Measurements from ENCODE around the gene ZRANB3. TPM values are rescaled to one million over a fixed set of nuclear protein-coding genes. Genes with fewer than 3 reads are reported as not detected.

Gene ZRANB3
- total and polyA plus RNA-seq, 2 of the 13 experiments (the other 11 are each of a cell fraction or from before 2014, with no cell fraction given): 5.8 to 25.2 TPM

DNA sequence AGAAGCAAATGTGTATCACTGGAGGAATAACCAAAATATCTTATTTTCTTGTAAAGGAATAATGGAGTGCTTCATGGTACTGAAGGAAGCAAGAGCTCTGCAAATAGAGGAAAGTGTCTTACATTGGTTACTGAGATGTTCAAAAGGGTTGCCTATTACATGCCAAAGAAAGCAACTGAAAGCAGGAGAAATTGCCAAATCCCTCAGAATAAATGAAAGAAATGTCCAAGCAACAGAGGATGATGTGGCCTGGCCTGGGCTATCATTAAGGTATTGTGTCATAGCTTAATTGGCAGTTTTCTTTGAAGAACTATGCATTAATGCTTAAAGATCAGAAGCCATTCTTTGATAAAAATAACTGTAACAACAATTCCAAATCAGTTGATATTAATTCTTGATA, 305.2 kb downstream of the ZRANB3 start:
- ATAC-seq: no peak
- no peak for DNase-seq (ENCODE audit: low spot score)
- H4K20me1 ChIP-seq (ENCODE audit: insufficient read depth, low read length): no peaks in the 10 kb centered on the region
- BruUV-seq (replicated peaks): no TSS peak
- H3K4me2 ChIP-seq (ENCODE audit: low read depth, low read length): no peak overlapping the region
- no peaks in the 10 kb centered on the region for H3K9me3 ChIP-seq (ENCODE audit: low read length)
- FAIRE-seq: no peak
- no peaks in the 10 kb centered on the region for H3K27me3 ChIP-seq (ENCODE audit: control insufficient read depth in 1 of 2, insufficient read depth in 2 of 2, low read length in 2 of 2)
- TF ChIP-seq KLF6 (CRISPR knock-in tag; IDR thresholded peaks at IDR 0.05) (no peak), CENPX (CRISPR knock-in tag; IDR thresholded peaks at IDR 0.05) (no peak), HNRNPH1 (optimal IDR thresholded peaks at IDR 0.05; ENCODE audit: low read depth, low read length) (no peak), REL (CRISPR knock-in tag; conservative IDR thresholded peaks at IDR 0.05) (no peak)
- intact Hi-C loops (cut with micrococcal nuclease; ENCODE audit: unreplicated experiment): no loop called here
- H3K4me3 ChIP-seq (replicated peaks in 1 of 3; ENCODE audit: insufficient read depth in 1 of 3, low read depth in 2 of 3, low read length in 3 of 3): no peak overlapping the region
- in situ Hi-C loops (cut with HindIII; ENCODE audit: extremely low pct_ligation_motif_present, low pct_unique_long_range_greater_than_20kb): no loop called here
- ChIA-PET POLR2A (no interaction called here), CTCF (ENCODE audit: low intra/inter-chr PET ratio, low total read pairs) (no interaction called here)
- H3K36me3 ChIP-seq (replicated peaks in 1 of 2; ENCODE audit: control insufficient read depth in 1 of 2, insufficient read depth in 2 of 2, low read length in 2 of 2): peaks cover 6 to 13% of the 10 kb centered on the region in 2 experiments
- H3K79me2 ChIP-seq (ENCODE audit: insufficient read depth, low read length): no peaks in the 10 kb centered on the region
- no peak overlapping the region for H3K9ac ChIP-seq (ENCODE audit: insufficient read depth, low read depth, low read length)
- no peak overlapping the region for H2AFZ ChIP-seq (ENCODE audit: low read length)
- H3K27ac ChIP-seq (ENCODE audit: extremely low read length, insufficient read depth, low read length): no peak overlapping the region
- no peaks in the 10 kb centered on the region for H3K4me1 ChIP-seq (ENCODE audit: insufficient read depth, low read length)

- H4K20me1 ChIP-seq (ENCODE audit: insufficient read depth, low read length): no peaks in the 10 kb centered on the region
- no peak overlapping the region for H3K27ac ChIP-seq (ENCODE audit: extremely low read length, insufficient read depth, low read length)
- no peaks in the 10 kb centered on the region for H3K4me1 ChIP-seq (ENCODE audit: insufficient read depth, low read length)
- no peaks in the 10 kb centered on the region for H3K9me3 ChIP-seq (ENCODE audit: low read length)
- no peak overlapping the region for H3K4me3 ChIP-seq (replicated peaks in 1 of 3; ENCODE audit: insufficient read depth in 1 of 3, low read depth in 2 of 3, low read length in 3 of 3)
- WGBS (ENCODE audit: low lambda C conversion rate): 100% methylated on average over 1 of the region's 1 CpG
- POLR2A ChIA-PET: no interaction called here
- peaks cover 0 to 15% of the 10 kb centered on the region in 2 experiments; a peak in 2 of 5 replicates for H3K36me3 ChIP-seq (replicated peaks in 1 of 2; ENCODE audit: control insufficient read depth in 1 of 2, insufficient read depth in 2 of 2, low read length in 2 of 2)
- no peaks in the 10 kb centered on the region for H3K27me3 ChIP-seq (ENCODE audit: control insufficient read depth in 1 of 2, insufficient read depth in 2 of 2, low read length in 2 of 2)
- TF ChIP-seq DMAP1 (CRISPR knock-in tag; IDR thresholded peaks at IDR 0.05): no peak
- no peak for FAIRE-seq
- intact Hi-C loops (cut with micrococcal nuclease; ENCODE audit: unreplicated experiment): no loop called here
- no TSS peak for BruUV-seq (replicated peaks)
- in situ Hi-C loops (cut with HindIII; ENCODE audit: extremely low pct_ligation_motif_present, low pct_unique_long_range_greater_than_20kb): no loop called here
- ATAC-seq: no peak
- H3K9ac ChIP-seq (ENCODE audit: insufficient read depth, low read depth, low read length): no peak overlapping the region
- H3K79me2 ChIP-seq (ENCODE audit: insufficient read depth, low read length): no peaks in the 10 kb centered on the region
- no peak for DNase-seq (ENCODE audit: low spot score)
- H3K4me2 ChIP-seq (ENCODE audit: low read depth, low read length): no peak overlapping the region
- no peak overlapping the region for H2AFZ ChIP-seq (ENCODE audit: low read length)
- CTCF ChIA-PET (ENCODE audit: low intra/inter-chr PET ratio, low total read pairs): no interaction called here
These were observed 311.8 kb downstream of the ZRANB3 start for GRCh38 chr2:135219226-135219625.

Measured in HepG2 (cell line).